ENCODE measurements around the gene OSTC.

The OSTC gene

GRCh38 chr4:108685036-108685686 is 34.8 kb downstream of the OSTC start:
- no peak overlapping the region for H3K27ac Mint-ChIP-seq
- H3K36me3 Mint-ChIP-seq (ENCODE audit: low read depth) = no peaks in the 10 kb centered on the region
- no peak for TF ChIP-seq CTCF (IDR thresholded peaks at IDR 0.05; ENCODE audit: unreplicated experiment in 3 of 3)
- no peaks in the 10 kb centered on the region for H3K9me3 Mint-ChIP-seq
- H3K27me3 Mint-ChIP-seq (ENCODE audit: low read depth) = no peaks in the 10 kb centered on the region
- no peak overlapping the region for H3K4me3 Mint-ChIP-seq
- H3K4me1 Mint-ChIP-seq = no peaks in the 10 kb centered on the region

DNA sequence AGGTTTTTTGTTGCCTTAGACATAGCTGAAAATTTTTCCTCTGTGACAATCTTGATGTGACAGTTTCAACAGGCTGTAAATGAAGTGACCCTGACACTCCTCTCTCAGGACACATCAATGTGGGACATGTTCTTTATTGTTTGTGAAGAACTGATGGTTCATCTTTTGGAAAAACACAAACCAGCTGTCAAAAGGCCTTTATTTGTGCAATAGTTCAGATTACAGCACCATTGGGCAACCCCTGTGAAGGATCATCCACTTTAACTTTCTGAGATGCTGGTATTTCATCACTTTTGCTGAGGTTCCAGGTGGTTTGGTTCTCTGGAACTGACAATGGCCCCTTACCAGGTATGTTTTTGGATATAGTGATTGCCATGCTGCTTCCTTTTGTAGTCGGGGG is 40.3 kb downstream of the OSTC start:
- H3K36me3 Mint-ChIP-seq (ENCODE audit: low read depth) = no peaks in the 10 kb centered on the region
- H3K4me1 Mint-ChIP-seq = no peaks in the 10 kb centered on the region
- no peak overlapping the region for H3K27ac Mint-ChIP-seq
- H3K4me3 Mint-ChIP-seq = no peak overlapping the region
- no peaks in the 10 kb centered on the region for H3K27me3 Mint-ChIP-seq (ENCODE audit: low read depth)
- H3K9me3 Mint-ChIP-seq = no peaks in the 10 kb centered on the region
- TF ChIP-seq CTCF (IDR thresholded peaks at IDR 0.05; ENCODE audit: unreplicated experiment in 3 of 3) = no peak

GRCh38 chr4:108693211-108693610 is 42.8 kb downstream of the OSTC start:
- Mint-ChIP-seq H3K27me3 (ENCODE audit: low read depth) (no peaks in the 10 kb centered on the region), H3K27ac (no peak overlapping the region), H3K4me1 (no peaks in the 10 kb centered on the region), H3K4me3 (no peak overlapping the region), H3K9me3 (no peaks in the 10 kb centered on the region), H3K36me3 (ENCODE audit: low read depth) (no peaks in the 10 kb centered on the region)
- TF ChIP-seq CTCF (IDR thresholded peaks at IDR 0.05; ENCODE audit: unreplicated experiment in 3 of 3) = no peak

DNA sequence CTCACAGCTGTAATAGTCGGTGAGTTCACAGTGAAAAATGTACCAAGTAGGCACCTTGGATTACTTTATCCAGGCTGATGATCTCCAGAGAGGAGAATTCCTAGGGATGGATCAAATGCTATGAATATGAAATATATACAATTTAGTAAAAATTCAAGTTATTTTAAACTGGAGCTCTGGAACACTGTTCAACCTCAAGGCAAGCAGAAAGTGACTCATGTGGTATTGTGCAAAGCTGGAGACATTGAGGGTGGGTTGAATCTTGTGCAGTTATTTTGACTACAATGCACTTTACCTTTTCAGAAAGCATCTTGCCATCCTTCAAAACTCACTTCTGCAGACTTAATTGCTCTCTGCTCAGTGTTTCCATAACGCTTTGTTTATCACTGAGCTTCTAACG is 43.4 kb downstream of the OSTC start:
- Mint-ChIP-seq H3K36me3 (ENCODE audit: low read depth) (no peaks in the 10 kb centered on the region), H3K4me3 (no peak overlapping the region), H3K27ac (no peak overlapping the region), H3K9me3 (no peaks in the 10 kb centered on the region), H3K4me1 (no peaks in the 10 kb centered on the region), H3K27me3 (ENCODE audit: low read depth) (no peaks in the 10 kb centered on the region)
- TF ChIP-seq CTCF (IDR thresholded peaks at IDR 0.05; ENCODE audit: unreplicated experiment in 3 of 3) = no peak

DNA sequence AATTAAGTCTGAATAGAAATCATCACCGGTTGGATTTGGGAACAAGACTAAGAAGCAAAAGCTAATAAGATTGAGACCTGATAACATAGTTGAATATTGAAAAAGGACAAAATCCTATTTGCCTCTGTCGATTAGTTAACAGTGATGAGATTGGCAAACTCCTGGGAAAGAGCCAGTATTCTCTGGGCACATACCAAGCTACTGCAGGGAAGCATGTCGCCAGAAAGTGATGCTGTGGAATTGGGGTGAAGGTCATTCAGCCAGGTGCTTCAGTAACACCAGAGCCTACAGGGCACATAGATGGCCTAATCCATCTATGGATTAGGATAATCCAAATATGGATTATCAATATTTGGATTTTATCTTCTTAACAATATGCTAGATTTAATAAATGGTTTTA is 44.0 kb downstream of the OSTC start:
- Mint-ChIP-seq H3K27me3 (ENCODE audit: low read depth) (no peaks in the 10 kb centered on the region), H3K27ac (no peak overlapping the region), H3K36me3 (ENCODE audit: low read depth) (no peaks in the 10 kb centered on the region), H3K4me1 (no peaks in the 10 kb centered on the region), H3K9me3 (no peaks in the 10 kb centered on the region), H3K4me3 (no peak overlapping the region)
- no peak for TF ChIP-seq CTCF (IDR thresholded peaks at IDR 0.05; ENCODE audit: unreplicated experiment in 3 of 3)

DNA sequence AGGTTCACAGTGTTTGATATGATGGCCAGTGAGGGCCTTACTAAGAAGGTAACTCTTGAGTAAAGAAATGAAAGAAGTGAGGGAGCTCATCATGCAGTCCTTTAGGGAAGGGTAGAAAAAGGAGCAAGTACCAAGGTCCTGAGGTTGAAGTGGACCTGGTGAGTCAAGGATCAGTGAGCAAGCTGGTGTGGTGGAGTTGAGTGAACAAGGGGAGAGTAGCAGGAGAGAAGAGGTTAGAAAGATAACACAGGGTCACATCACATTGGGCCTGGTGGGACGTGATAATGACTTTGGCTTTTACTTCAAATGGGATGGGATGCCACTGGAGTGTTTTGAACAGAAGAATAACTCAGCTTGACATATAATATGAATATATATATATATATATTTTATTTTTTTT is 44.7 kb downstream of the OSTC start:
- Mint-ChIP-seq H3K36me3 (ENCODE audit: low read depth) (no peaks in the 10 kb centered on the region), H3K9me3 (no peaks in the 10 kb centered on the region), H3K4me1 (no peaks in the 10 kb centered on the region), H3K27me3 (ENCODE audit: low read depth) (no peaks in the 10 kb centered on the region), H3K4me3 (no peak overlapping the region), H3K27ac (no peak overlapping the region)
- no peak for TF ChIP-seq CTCF (IDR thresholded peaks at IDR 0.05; ENCODE audit: unreplicated experiment in 3 of 3)

Data from nephron (organoid).